K562 (cell line): ENCODE data around the gene SH3BP5L. TPM values are rescaled to one million over a fixed set of nuclear protein-coding genes. Genes with fewer than 3 reads are reported as not detected.
A peak's percentile ranks its signal among the peaks of the same experiment; 100 is the strongest.

Experiments
- BRD4 ChIP-seq: fragments of 200-600 bp; sonication (generic); IDR thresholded peaks from 2 replicates; pipeline ENCODE4 v1.6.1; 2017; ENCODE audit warnings: inconsistent platforms
- DPF2 ChIP-seq: fragments of 450-650 bp; IDR thresholded peaks from 2 replicates; pipeline ENCODE4 v1.6.1; 2016
- EP400 ChIP-seq: fragments of 450-650 bp; IDR thresholded peaks from 2 replicates; pipeline ENCODE4 v1.6.1; 2017; ENCODE audit warnings: antibody characterized with exemption, mild to moderate bottlenecking, moderate library complexity
- HMG20B ChIP-seq: fragments of 250-450 bp; sonication (Bioruptor Pico); IDR thresholded peaks from 2 replicates; pipeline ENCODE4 v1.5.0; 2021; ENCODE audit warnings: mild to moderate bottlenecking
- JUNB ChIP-seq: fragments of 450-650 bp; formaldehyde crosslinking; conservative IDR thresholded peaks from 2 replicates; pipeline ENCODE4 v1.4.0; 2020; ENCODE audit warnings: mild to moderate bottlenecking
- PTBP1 ChIP-seq: fragments of 200-400 bp; formaldehyde crosslinking; IDR thresholded peaks from 2 replicates; pipeline ENCODE4 v1.6.1; 2017; ENCODE audit warnings: low read depth, low read length
- STAG1 ChIP-seq: sonication (generic); formaldehyde crosslinking; IDR thresholded peaks from 2 replicates; pipeline ENCODE4 v1.5.0; 2020; ENCODE audit warnings: missing genetic modification reagents, borderline replicate concordance
- ZBTB1 ChIP-seq: sonication (generic); formaldehyde crosslinking; IDR thresholded peaks from 2 replicates; pipeline ENCODE4 v1.8.1; 2023; ENCODE audit warnings: missing genetic modification reagents, low read depth, mild to moderate bottlenecking, borderline replicate concordance
- ZNF311 ChIP-seq: fragments of 250-450 bp; sonication (Bioruptor Pico); IDR thresholded peaks from 2 replicates; pipeline ENCODE4 v1.4.0; 2020; ENCODE audit warnings: mild to moderate bottlenecking, moderate library complexity
- ZNF764 ChIP-seq: fragments of 250-450 bp; sonication (Bioruptor Pico); IDR thresholded peaks from 2 replicates; pipeline ENCODE4 v1.4.0; 2020; ENCODE audit warnings: low read depth, mild to moderate bottlenecking, moderate library complexity
- polyA plus RNA-seq, 8 experiments: library from polyadenylated mRNA; depleted of rRNA in 4 of 8; stranded (reverse) in 5 of 8; unstranded in 3 of 8; fragments of >200 nt; fragmentation: Nextera tagmentation in 2 of 8; fragmentation: Illumina TruSeq in 1 of 8; extraction: Ambion mirVana in 2 of 8; extraction: Trizol in 1 of 8; gene quantifications; 2 replicates each; pipeline versions ENCODE4 v1.2.1 to v1.2.3, GENCODE V29; 2011 to 2014; ENCODE audit warnings: inconsistent platforms in 1 of 8, missing spikeins in 1 of 8
- total RNA-seq, 7 experiments: library from RNA; depleted of rRNA in 6 of 7; stranded (reverse); fragments of >200 nt in 6 of 7; fragmentation: Illumina TruSeq in 2 of 7; extraction: Trizol in 2 of 7; gene quantifications; 2 replicates each; pipeline versions ENCODE4 v1.2.1 to v1.2.3, GENCODE V29; 2011 to 2021; ENCODE audit warnings: low replicate concordance in 1 of 7
- TF ChIP-seq, protein P1 (sequence below): fragments of 450-650 bp; IDR thresholded peaks from 2 replicates; pipeline ENCODE4 v1.6.1; 2016; ENCODE audit warnings: missing biosample characterization, missing genetic modification characterization
- TF ChIP-seq, protein P2 (sequence below): fragments of 250-450 bp; sonication (Bioruptor Pico); IDR thresholded peaks from 2 replicates; pipeline ENCODE4 v1.8.0; 2021; ENCODE audit warnings: moderate library complexity, mild to moderate bottlenecking, inconsistent platforms
- TF ChIP-seq, protein P3 (sequence below): sonication (generic); formaldehyde crosslinking; IDR thresholded peaks from 2 replicates; pipeline ENCODE4 v1.8.0; 2022; ENCODE audit warnings: mild to moderate bottlenecking, missing genetic modification reagents
- TF ChIP-seq, protein P4 (sequence below): fragments of 450-650 bp; formaldehyde crosslinking; IDR thresholded peaks from 2 replicates; pipeline ENCODE4 v1.4.0; 2020; ENCODE audit warnings: mild to moderate bottlenecking, moderate library complexity
- TF ChIP-seq, protein P5 (sequence below), 2 experiments: IDR thresholded peaks in 1 of 2; conservative IDR thresholded peaks in 1 of 2; 2 replicates each; pipeline ENCODE4 v1.6.1; 2016; ENCODE audit warnings: low read depth in 2 of 2, mild to moderate bottlenecking in 1 of 2, missing compliant biosample characterization in 1 of 2, missing genetic modification characterization in 1 of 2, moderate library complexity in 1 of 2
- TF ChIP-seq, protein P6 (sequence below): fragments of 150-350 bp; conservative IDR thresholded peaks from 2 replicates; pipeline ENCODE4 v1.6.1; 2014; ENCODE audit warnings: low read length

SH3BP5L gene
- total and polyA plus RNA-seq, 9 of the 15 experiments (the other 6 are each of a cell fraction or from before 2014, with no cell fraction given): 1.9 to 26.5 (median 15.8) TPM

DNA sequence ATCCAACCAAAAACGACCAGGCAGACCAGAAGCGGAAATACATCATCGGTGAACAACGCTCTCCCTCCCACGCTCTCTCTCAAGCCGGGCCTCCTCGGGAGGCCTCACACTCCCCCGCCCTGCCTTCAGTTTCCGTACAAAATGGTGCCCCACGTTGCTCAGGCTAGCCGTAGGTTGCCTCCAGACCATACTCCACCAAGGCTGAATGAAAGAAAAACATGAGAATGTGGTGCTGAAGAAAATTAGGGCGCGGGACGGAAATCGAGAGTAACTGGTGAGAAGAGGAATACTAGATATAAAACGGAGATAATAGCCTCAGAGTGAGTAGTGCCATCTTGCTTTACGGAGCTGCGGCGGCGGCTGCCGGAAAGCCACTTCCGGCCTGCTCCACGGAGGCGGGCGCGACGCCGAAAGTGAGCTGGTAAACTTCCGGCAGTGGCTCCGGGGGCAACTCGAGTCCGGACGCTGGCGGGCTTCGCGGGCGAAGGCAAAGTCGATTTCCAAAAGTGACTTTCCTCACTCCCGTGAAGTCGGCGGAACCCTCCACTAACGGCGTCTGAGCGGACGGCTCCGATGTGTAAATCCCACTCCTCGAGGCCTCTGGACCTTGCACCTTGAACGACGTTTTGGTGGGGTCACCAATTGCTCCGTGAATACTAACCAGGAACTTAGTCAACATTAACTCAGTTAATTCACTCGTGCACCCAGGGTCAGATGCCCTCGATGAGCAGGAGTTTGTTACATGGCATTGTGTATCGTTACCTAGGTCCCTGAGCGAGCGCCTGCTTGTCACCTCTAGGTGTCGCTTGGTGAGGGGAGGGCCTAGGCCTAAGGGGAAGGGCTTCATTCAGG is at the start of gene SH3BP5L (continued):
- TF ChIP-seq EP400: peak; percentile 79
- no peak for TF ChIP-seq JUNB
- TF ChIP-seq ZNF311 (CRISPR knock-in tag): no peak
- TF ChIP-seq, protein P1, sequence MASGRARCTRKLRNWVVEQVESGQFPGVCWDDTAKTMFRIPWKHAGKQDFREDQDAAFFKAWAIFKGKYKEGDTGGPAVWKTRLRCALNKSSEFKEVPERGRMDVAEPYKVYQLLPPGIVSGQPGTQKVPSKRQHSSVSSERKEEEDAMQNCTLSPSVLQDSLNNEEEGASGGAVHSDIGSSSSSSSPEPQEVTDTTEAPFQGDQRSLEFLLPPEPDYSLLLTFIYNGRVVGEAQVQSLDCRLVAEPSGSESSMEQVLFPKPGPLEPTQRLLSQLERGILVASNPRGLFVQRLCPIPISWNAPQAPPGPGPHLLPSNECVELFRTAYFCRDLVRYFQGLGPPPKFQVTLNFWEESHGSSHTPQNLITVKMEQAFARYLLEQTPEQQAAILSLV: no peak
- TF ChIP-seq, protein P2, sequence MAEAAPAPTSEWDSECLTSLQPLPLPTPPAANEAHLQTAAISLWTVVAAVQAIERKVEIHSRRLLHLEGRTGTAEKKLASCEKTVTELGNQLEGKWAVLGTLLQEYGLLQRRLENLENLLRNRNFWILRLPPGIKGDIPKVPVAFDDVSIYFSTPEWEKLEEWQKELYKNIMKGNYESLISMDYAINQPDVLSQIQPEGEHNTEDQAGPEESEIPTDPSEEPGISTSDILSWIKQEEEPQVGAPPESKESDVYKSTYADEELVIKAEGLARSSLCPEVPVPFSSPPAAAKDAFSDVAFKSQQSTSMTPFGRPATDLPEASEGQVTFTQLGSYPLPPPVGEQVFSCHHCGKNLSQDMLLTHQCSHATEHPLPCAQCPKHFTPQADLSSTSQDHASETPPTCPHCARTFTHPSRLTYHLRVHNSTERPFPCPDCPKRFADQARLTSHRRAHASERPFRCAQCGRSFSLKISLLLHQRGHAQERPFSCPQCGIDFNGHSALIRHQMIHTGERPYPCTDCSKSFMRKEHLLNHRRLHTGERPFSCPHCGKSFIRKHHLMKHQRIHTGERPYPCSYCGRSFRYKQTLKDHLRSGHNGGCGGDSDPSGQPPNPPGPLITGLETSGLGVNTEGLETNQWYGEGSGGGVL (CRISPR knock-in tag): no peak
- TF ChIP-seq, protein P3, sequence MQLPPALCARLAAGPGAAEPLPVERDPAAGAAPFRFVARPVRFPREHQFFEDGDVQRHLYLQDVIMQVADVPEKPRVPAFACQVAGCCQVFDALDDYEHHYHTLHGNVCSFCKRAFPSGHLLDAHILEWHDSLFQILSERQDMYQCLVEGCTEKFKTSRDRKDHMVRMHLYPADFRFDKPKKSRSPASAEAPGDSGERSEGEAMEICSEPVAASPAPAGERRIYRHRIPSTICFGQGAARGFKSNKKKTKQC: no peak
- TF ChIP-seq, protein P4, sequence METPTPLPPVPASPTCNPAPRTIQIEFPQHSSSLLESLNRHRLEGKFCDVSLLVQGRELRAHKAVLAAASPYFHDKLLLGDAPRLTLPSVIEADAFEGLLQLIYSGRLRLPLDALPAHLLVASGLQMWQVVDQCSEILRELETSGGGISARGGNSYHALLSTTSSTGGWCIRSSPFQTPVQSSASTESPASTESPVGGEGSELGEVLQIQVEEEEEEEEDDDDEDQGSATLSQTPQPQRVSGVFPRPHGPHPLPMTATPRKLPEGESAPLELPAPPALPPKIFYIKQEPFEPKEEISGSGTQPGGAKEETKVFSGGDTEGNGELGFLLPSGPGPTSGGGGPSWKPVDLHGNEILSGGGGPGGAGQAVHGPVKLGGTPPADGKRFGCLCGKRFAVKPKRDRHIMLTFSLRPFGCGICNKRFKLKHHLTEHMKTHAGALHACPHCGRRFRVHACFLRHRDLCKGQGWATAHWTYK (CRISPR knock-in tag): peak; percentile 39; the same call in 1 of the 2 replicates
- TF ChIP-seq ZNF764: no peak
- TF ChIP-seq STAG1 (CRISPR knock-in tag): no peak
- no peak for TF ChIP-seq PTBP1
- 0 out of 2 replicates have a peak, but pooled peaks have one; percentile 13 for TF ChIP-seq DPF2
- no peak for TF ChIP-seq HMG20B (CRISPR knock-in tag)
- TF ChIP-seq, protein P5, sequence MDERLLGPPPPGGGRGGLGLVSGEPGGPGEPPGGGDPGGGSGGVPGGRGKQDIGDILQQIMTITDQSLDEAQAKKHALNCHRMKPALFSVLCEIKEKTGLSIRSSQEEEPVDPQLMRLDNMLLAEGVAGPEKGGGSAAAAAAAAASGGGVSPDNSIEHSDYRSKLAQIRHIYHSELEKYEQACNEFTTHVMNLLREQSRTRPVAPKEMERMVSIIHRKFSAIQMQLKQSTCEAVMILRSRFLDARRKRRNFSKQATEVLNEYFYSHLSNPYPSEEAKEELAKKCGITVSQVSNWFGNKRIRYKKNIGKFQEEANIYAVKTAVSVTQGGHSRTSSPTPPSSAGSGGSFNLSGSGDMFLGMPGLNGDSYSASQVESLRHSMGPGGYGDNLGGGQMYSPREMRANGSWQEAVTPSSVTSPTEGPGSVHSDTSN (CRISPR knock-in tag; IDR thresholded peaks at IDR 0.05; ENCODE audit: low read depth): no peak
- TF ChIP-seq, protein P5 (tag; conservative IDR thresholded peaks at IDR 0.05; ENCODE audit: low read depth): no peak
- TF ChIP-seq ZBTB1 (CRISPR knock-in tag): no peak
- TF ChIP-seq, protein P6, sequence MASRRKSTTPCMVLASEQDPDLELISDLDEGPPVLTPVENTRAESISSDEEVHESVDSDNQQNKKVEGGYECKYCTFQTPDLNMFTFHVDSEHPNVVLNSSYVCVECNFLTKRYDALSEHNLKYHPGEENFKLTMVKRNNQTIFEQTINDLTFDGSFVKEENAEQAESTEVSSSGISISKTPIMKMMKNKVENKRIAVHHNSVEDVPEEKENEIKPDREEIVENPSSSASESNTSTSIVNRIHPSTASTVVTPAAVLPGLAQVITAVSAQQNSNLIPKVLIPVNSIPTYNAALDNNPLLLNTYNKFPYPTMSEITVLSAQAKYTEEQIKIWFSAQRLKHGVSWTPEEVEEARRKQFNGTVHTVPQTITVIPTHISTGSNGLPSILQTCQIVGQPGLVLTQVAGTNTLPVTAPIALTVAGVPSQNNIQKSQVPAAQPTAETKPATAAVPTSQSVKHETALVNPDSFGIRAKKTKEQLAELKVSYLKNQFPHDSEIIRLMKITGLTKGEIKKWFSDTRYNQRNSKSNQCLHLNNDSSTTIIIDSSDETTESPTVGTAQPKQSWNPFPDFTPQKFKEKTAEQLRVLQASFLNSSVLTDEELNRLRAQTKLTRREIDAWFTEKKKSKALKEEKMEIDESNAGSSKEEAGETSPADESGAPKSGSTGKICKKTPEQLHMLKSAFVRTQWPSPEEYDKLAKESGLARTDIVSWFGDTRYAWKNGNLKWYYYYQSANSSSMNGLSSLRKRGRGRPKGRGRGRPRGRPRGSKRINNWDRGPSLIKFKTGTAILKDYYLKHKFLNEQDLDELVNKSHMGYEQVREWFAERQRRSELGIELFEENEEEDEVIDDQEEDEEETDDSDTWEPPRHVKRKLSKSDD: no peak; the same call in 1 of the 2 replicates
- TF ChIP-seq BRD4: peak; percentile 91; the same call in 1 of the 2 replicates
